Endometrial microvascular endothelial cells (primary cell): Measurements from ENCODE around the gene RABAC1. TPM values are rescaled to one million over a fixed set of nuclear protein-coding genes. Genes with fewer than 3 reads are reported as not detected.
"Not testable (repeated sequence)": the region's sequence is repeated elsewhere in the genome, so short reads cannot be mapped to it uniquely, and the experiment has no call there.

Experiments used
- in situ Hi-C: cut with HindIII; loops from 2 replicates; pipeline ENCODE4 v1.10.0; 2017; ENCODE audit warnings: low sequenced_read_pairs, low pct_unique_long_range_greater_than_20kb; ENCODE audit errors: inconsistent ontology term
- total RNA-seq: library from RNA; depleted of rRNA; stranded (reverse); fragments of >200 nt; gene quantifications from one replicate; pipeline ENCODE4 v1.2.3, GENCODE V29; 2015; ENCODE audit errors: inconsistent ontology term

RABAC1 gene
- total RNA-seq, 1 donor from 2014 or later: 131 TPM

- in situ Hi-C loops: no loop called here
These were observed 36.5 kb downstream of the RABAC1 start for GRCh38 chr19:41922585-41922984.

- in situ Hi-C loops: no loop called here
These were observed 37.2 kb downstream of the RABAC1 start for GRCh38 chr19:41921577-41922576.

GRCh38 chr19:41920882-41921576 is 38.1 kb downstream of the RABAC1 start:
- in situ Hi-C loops: no loop called here

- in situ Hi-C loops: no loop called here
These were observed 39.0 kb downstream of the RABAC1 start for GRCh38 chr19:41919948-41920712.

GRCh38 chr19:41918653-41919244 is 40.4 kb downstream of the RABAC1 start:
- in situ Hi-C loops: no loop called here

- in situ Hi-C loops: no loop called here
These were observed 41.0 kb downstream of the RABAC1 start for GRCh38 chr19:41918095-41918494.

- in situ Hi-C loops: no loop called here
These were observed 41.4 kb downstream of the RABAC1 start for GRCh38 chr19:41917676-41918075.

- in situ Hi-C loops: no loop called here
These were observed 43.2 kb downstream of the RABAC1 start for GRCh38 chr19:41915776-41916414.

- in situ Hi-C loops: no loop called here
These were observed 43.9 kb downstream of the RABAC1 start for GRCh38 chr19:41915021-41915775.

- in situ Hi-C loops: not testable (repeated sequence)
These were observed 44.7 kb downstream of the RABAC1 start for GRCh38 chr19:41914424-41914834.

- in situ Hi-C loops: no loop called here
These were observed 45.3 kb downstream of the RABAC1 start for GRCh38 chr19:41913538-41914423.

- in situ Hi-C loops: no loop called here
These were observed 46.1 kb downstream of the RABAC1 start for GRCh38 chr19:41912899-41913537.

GRCh38 chr19:41911889-41912731 is 47.0 kb downstream of the RABAC1 start:
- in situ Hi-C loops: no loop called here

- in situ Hi-C loops: no loop called here
These were observed 47.9 kb downstream of the RABAC1 start for GRCh38 chr19:41910992-41911888.
